HUES48 (cell line): ENCODE results near the gene SLC8A1.

Experiments
- H3K27ac ChIP-seq: one replicate; pipeline ENCODE4 v1.7.0; 2013; ENCODE audit warnings: low read depth, low read length, inconsistent platforms
- H3K27me3 ChIP-seq: 2 replicates; pipeline ENCODE4 v1.6.1; 2013; ENCODE audit warnings: mild to moderate bottlenecking, low read length; ENCODE audit not compliant: control insufficient read depth, insufficient read depth
- H3K36me3 ChIP-seq: 2 replicates; pipeline ENCODE4 v1.6.1; 2013; ENCODE audit warnings: low read length; ENCODE audit not compliant: control insufficient read depth, insufficient read depth
- H3K4me1 ChIP-seq: 2 replicates; pipeline ENCODE4 v1.6.1; 2013; ENCODE audit warnings: mild to moderate bottlenecking, low read length; ENCODE audit not compliant: control insufficient read depth, insufficient read depth
- H3K4me3 ChIP-seq: 2 replicates; pipeline ENCODE4 v1.5.1; 2013; ENCODE audit warnings: mild to moderate bottlenecking, low read depth, low read length
- H3K9ac ChIP-seq: 2 replicates; pipeline ENCODE4 v1.6.1; 2013; ENCODE audit warnings: mild to moderate bottlenecking, low read depth, low read length, moderate library complexity
- H3K9me3 ChIP-seq: 2 replicates; pipeline ENCODE4 v1.6.1; 2013; ENCODE audit warnings: low read length; ENCODE audit not compliant: control insufficient read depth, insufficient read depth

SLC8A1 gene

GRCh38 chr2:40197121-40197520, 254.8 kb downstream of the SLC8A1 start:
- no peaks in the 10 kb centered on the region for H3K27me3 ChIP-seq
- no peak overlapping the region for H3K9ac ChIP-seq
- H3K27ac ChIP-seq: no peak overlapping the region
- H3K4me1 ChIP-seq: peaks cover 9% of the 10 kb centered on the region; the same call in 1 of the 2 replicates
- H3K4me3 ChIP-seq: no peak overlapping the region
- no peaks in the 10 kb centered on the region for H3K9me3 ChIP-seq
- no peaks in the 10 kb centered on the region for H3K36me3 ChIP-seq

GRCh38 chr2:40193670-40194026, 258.2 kb downstream of the SLC8A1 start:
- H3K9me3 ChIP-seq: no peaks in the 10 kb centered on the region
- no peak overlapping the region for H3K27ac ChIP-seq
- H3K4me1 ChIP-seq: peaks cover 14% of the 10 kb centered on the region
- no peaks in the 10 kb centered on the region for H3K36me3 ChIP-seq
- H3K27me3 ChIP-seq: no peaks in the 10 kb centered on the region
- H3K4me3 ChIP-seq: no peak overlapping the region
- no peak overlapping the region for H3K9ac ChIP-seq

- Histone ChIP-seq H3K9ac (no peak overlapping the region), H3K36me3 (no peaks in the 10 kb centered on the region), H3K4me3 (no peak overlapping the region), H3K27me3 (no peaks in the 10 kb centered on the region), H3K27ac (no peak overlapping the region), H3K4me1 (peaks cover 11% of the 10 kb centered on the region), H3K9me3 (no peaks in the 10 kb centered on the region)
Measured at GRCh38 chr2:40192864-40193669, 258.8 kb downstream of the SLC8A1 start.

GRCh38 chr2:40190457-40190856, 261.4 kb downstream of the SLC8A1 start:
- no peaks in the 10 kb centered on the region for H3K36me3 ChIP-seq
- peaks cover 21% of the 10 kb centered on the region for H3K4me1 ChIP-seq
- no peak overlapping the region for H3K9ac ChIP-seq
- H3K4me3 ChIP-seq: no peak overlapping the region
- H3K9me3 ChIP-seq: no peaks in the 10 kb centered on the region
- H3K27me3 ChIP-seq: no peaks in the 10 kb centered on the region
- H3K27ac ChIP-seq: no peak overlapping the region

GRCh38 chr2:40189881-40190280, 262.0 kb downstream of the SLC8A1 start:
- no peaks in the 10 kb centered on the region for H3K36me3 ChIP-seq
- H3K9me3 ChIP-seq: no peaks in the 10 kb centered on the region
- H3K9ac ChIP-seq: no peak overlapping the region
- peaks cover 21% of the 10 kb centered on the region for H3K4me1 ChIP-seq
- H3K27me3 ChIP-seq: no peaks in the 10 kb centered on the region
- H3K27ac ChIP-seq: no peak overlapping the region
- H3K4me3 ChIP-seq: no peak overlapping the region

- Histone ChIP-seq H3K4me3 (no peak overlapping the region), H3K9ac (no peak overlapping the region), H3K27me3 (no peaks in the 10 kb centered on the region), H3K36me3 (no peaks in the 10 kb centered on the region), H3K27ac (no peak overlapping the region), H3K9me3 (no peaks in the 10 kb centered on the region), H3K4me1 (peaks cover 21% of the 10 kb centered on the region)
Measured at GRCh38 chr2:40187054-40187453, 264.8 kb downstream of the SLC8A1 start.

GRCh38 chr2:40184551-40184950, 267.3 kb downstream of the SLC8A1 start:
- no peaks in the 10 kb centered on the region for H3K27me3 ChIP-seq
- H3K9ac ChIP-seq: no peak overlapping the region
- H3K4me3 ChIP-seq: no peak overlapping the region
- H3K4me1 ChIP-seq: peaks cover 10% of the 10 kb centered on the region; the same call in 1 of the 2 replicates
- no peak overlapping the region for H3K27ac ChIP-seq
- no peaks in the 10 kb centered on the region for H3K9me3 ChIP-seq
- H3K36me3 ChIP-seq: no peaks in the 10 kb centered on the region

GRCh38 chr2:40181855-40182254, 270.0 kb downstream of the SLC8A1 start:
- Histone ChIP-seq H3K9me3 (no peaks in the 10 kb centered on the region), H3K27ac (no peak overlapping the region), H3K4me3 (no peak overlapping the region), H3K27me3 (no peaks in the 10 kb centered on the region), H3K4me1 (0 out of 2 replicates have a peak, but pooled peaks cover 4% of the 10 kb centered on the region), H3K36me3 (no peaks in the 10 kb centered on the region), H3K9ac (no peak overlapping the region)

GRCh38 chr2:40179801-40180200, 272.1 kb downstream of the SLC8A1 start:
- Histone ChIP-seq H3K27me3 (no peaks in the 10 kb centered on the region), H3K4me1 (no peaks in the 10 kb centered on the region), H3K4me3 (no peak overlapping the region), H3K9me3 (no peaks in the 10 kb centered on the region), H3K36me3 (no peaks in the 10 kb centered on the region), H3K9ac (no peak overlapping the region), H3K27ac (no peak overlapping the region)

GRCh38 chr2:40178971-40179370, 272.9 kb downstream of the SLC8A1 start:
- no peaks in the 10 kb centered on the region for H3K27me3 ChIP-seq
- H3K27ac ChIP-seq: no peak overlapping the region
- H3K36me3 ChIP-seq: no peaks in the 10 kb centered on the region
- H3K4me3 ChIP-seq: no peak overlapping the region
- no peaks in the 10 kb centered on the region for H3K9me3 ChIP-seq
- H3K9ac ChIP-seq: no peak overlapping the region
- H3K4me1 ChIP-seq: no peaks in the 10 kb centered on the region

- H3K27me3 ChIP-seq: no peaks in the 10 kb centered on the region
- H3K9ac ChIP-seq: no peak overlapping the region
- H3K4me1 ChIP-seq: no peaks in the 10 kb centered on the region
- no peaks in the 10 kb centered on the region for H3K36me3 ChIP-seq
- H3K9me3 ChIP-seq: no peaks in the 10 kb centered on the region
- no peak overlapping the region for H3K4me3 ChIP-seq
- H3K27ac ChIP-seq: no peak overlapping the region
Measured at GRCh38 chr2:40178171-40178778, 273.6 kb downstream of the SLC8A1 start.
